Peyer's patch (tissue), 4 donors: Measurements from ENCODE around the gene IDE. TPM values are rescaled to one million over a fixed set of nuclear protein-coding genes. Genes with fewer than 3 reads are reported as not detected.

Source experiments
- DNase-seq, 3 donors: peaks; one replicate each; pipeline ENCODE4 v3.0.0-alpha.2; 2017 to 2019
- H3K27ac ChIP-seq, 4 donors: fragments of 200-600 bp; sonication (generic); one replicate each; pipeline ENCODE4 v1.5.1; 2016 to 2019
- H3K27me3 ChIP-seq, 2 donors: fragments of 200-600 bp; sonication (generic); one replicate each; pipeline ENCODE4 v1.5.1; 2019
- H3K36me3 ChIP-seq, 3 donors: fragments of 200-600 bp; sonication (generic); one replicate each; pipeline ENCODE4 v1.5.1; 2016 to 2019
- H3K4me1 ChIP-seq, 4 donors: fragments of 200-600 bp; sonication (generic); one replicate each; pipeline ENCODE4 v1.5.1; 2016 to 2019
- H3K4me3 ChIP-seq, 4 donors: fragments of 200-600 bp; sonication (generic); 1 replicate in 3 of 4; 2 replicates in 1 of 4; pipeline ENCODE4 v1.5.1; 2016 to 2019; ENCODE audit warnings: mild to moderate bottlenecking in 1 of 4
- H3K9me3 ChIP-seq, 4 donors: fragments of 200-600 bp; sonication (generic); one replicate each; pipeline ENCODE4 v1.5.1; 2016 to 2019; ENCODE audit warnings: mild to moderate bottlenecking in 1 of 4
- CTCF ChIP-seq, 6 experiments: fragments of 450-650 bp in 4 of 6; fragments of 200-600 bp in 2 of 6; sonication (generic) in 1 of 6; IDR thresholded peaks; one replicate each; pipeline ENCODE4 v1.5.1; 2017 to 2019; ENCODE audit warnings: antibody characterized with exemption in 6 of 6, mild to moderate bottlenecking in 3 of 6, moderate library complexity in 1 of 6
- POLR2A ChIP-seq, 2 donors: fragments of 450-650 bp; IDR thresholded peaks; one replicate each; pipeline ENCODE4 v1.5.1; 2017; ENCODE audit warnings: antibody characterized with exemption in 2 of 2, mild to moderate bottlenecking in 2 of 2, moderate library complexity in 2 of 2
- total RNA-seq, 4 donors: library from RNA; depleted of rRNA; stranded (reverse); fragments of >200 nt; gene quantifications; one replicate each; pipeline ENCODE4 v1.1.0, GENCODE V29; 2016

IDE gene
- total RNA-seq, 4 donors from 2014 or later: 27.1 to 71.8 (median 31.7) TPM

GRCh38 chr10:92411406-92411805 is 162.5 kb downstream of the IDE start:
- no peak for DNase-seq
- H3K9me3 ChIP-seq: no peaks in the 10 kb centered on the region
- TF ChIP-seq POLR2A (IDR thresholded peaks at IDR 0.05) (no peak), CTCF (IDR thresholded peaks at IDR 0.05) (no peak)
- H3K4me1 ChIP-seq: no peaks in the 10 kb centered on the region
- H3K36me3 ChIP-seq: no peaks in the 10 kb centered on the region
- H3K27ac ChIP-seq: no peak overlapping the region
- no peaks in the 10 kb centered on the region for H3K27me3 ChIP-seq
- H3K4me3 ChIP-seq: no peak overlapping the region

- no peaks in the 10 kb centered on the region for H3K9me3 ChIP-seq
- TF ChIP-seq POLR2A (IDR thresholded peaks at IDR 0.05) (no peak), CTCF (IDR thresholded peaks at IDR 0.05) (no peak)
These were observed 163.4 kb downstream of the IDE start for GRCh38 chr10:92410501-92410900.

GRCh38 chr10:92408017-92408361 is 165.9 kb downstream of the IDE start:
- DNase-seq: no peak
- no peaks in the 10 kb centered on the region for H3K27me3 ChIP-seq
- no peaks in the 10 kb centered on the region for H3K9me3 ChIP-seq
- TF ChIP-seq POLR2A (IDR thresholded peaks at IDR 0.05): no peak
- no peak for TF ChIP-seq CTCF (IDR thresholded peaks at IDR 0.05)
- no peaks in the 10 kb centered on the region for H3K36me3 ChIP-seq
- no peak overlapping the region for H3K27ac ChIP-seq
- no peak overlapping the region for H3K4me3 ChIP-seq
- no peaks in the 10 kb centered on the region for H3K4me1 ChIP-seq

More at GRCh38 chr10:92410501-92410900, 163.4 kb downstream of the IDE start:
- Histone ChIP-seq H3K36me3 (no peaks in the 10 kb centered on the region), H3K4me1 (no peaks in the 10 kb centered on the region), H3K27ac (no peak overlapping the region), H3K27me3 (no peaks in the 10 kb centered on the region), H3K4me3 (no peak overlapping the region)
- DNase-seq: no peak

GRCh38 chr10:92407305-92408016 is 166.4 kb downstream of the IDE start:
- H3K9me3 ChIP-seq: no peaks in the 10 kb centered on the region
- no peak for DNase-seq
- H3K27ac ChIP-seq: no peak overlapping the region
- no peaks in the 10 kb centered on the region for H3K36me3 ChIP-seq
- H3K4me3 ChIP-seq: no peak overlapping the region
- H3K4me1 ChIP-seq: no peaks in the 10 kb centered on the region
- H3K27me3 ChIP-seq: no peaks in the 10 kb centered on the region
- TF ChIP-seq POLR2A (IDR thresholded peaks at IDR 0.05): no peak
- no peak for TF ChIP-seq CTCF (IDR thresholded peaks at IDR 0.05)

GRCh38 chr10:92405419-92405924 is 168.4 kb downstream of the IDE start:
- no peaks in the 10 kb centered on the region for H3K27me3 ChIP-seq
- no peak for TF ChIP-seq CTCF (IDR thresholded peaks at IDR 0.05)
- no peak overlapping the region for H3K4me3 ChIP-seq
- no peaks in the 10 kb centered on the region for H3K9me3 ChIP-seq
- no peak overlapping the region for H3K27ac ChIP-seq
- DNase-seq: no peak
- no peaks in the 10 kb centered on the region for H3K4me1 ChIP-seq
- no peaks in the 10 kb centered on the region for H3K36me3 ChIP-seq
